Body of pancreas (tissue), 4 donors: Measurements from ENCODE around the gene PCSK9.

ENCODE experiments used
- POLR2A ChIP-seq, 3 donors: fragments of 450-650 bp; IDR thresholded peaks; one replicate each; pipeline ENCODE4 v1.6.1; 2016; ENCODE audit warnings: antibody characterized with exemption in 3 of 3, mild to moderate bottlenecking in 2 of 3
- TF ChIP-seq, protein P1 (sequence below), 7 experiments: fragments of 450-650 bp in 4 of 7; fragments of 200-600 bp in 3 of 7; sonication (generic) in 3 of 7; IDR thresholded peaks; one replicate each; pipeline ENCODE4 v1.5.1; 2016 to 2019; ENCODE audit warnings: antibody characterized with exemption in 7 of 7

- TF ChIP-seq, protein P1, sequence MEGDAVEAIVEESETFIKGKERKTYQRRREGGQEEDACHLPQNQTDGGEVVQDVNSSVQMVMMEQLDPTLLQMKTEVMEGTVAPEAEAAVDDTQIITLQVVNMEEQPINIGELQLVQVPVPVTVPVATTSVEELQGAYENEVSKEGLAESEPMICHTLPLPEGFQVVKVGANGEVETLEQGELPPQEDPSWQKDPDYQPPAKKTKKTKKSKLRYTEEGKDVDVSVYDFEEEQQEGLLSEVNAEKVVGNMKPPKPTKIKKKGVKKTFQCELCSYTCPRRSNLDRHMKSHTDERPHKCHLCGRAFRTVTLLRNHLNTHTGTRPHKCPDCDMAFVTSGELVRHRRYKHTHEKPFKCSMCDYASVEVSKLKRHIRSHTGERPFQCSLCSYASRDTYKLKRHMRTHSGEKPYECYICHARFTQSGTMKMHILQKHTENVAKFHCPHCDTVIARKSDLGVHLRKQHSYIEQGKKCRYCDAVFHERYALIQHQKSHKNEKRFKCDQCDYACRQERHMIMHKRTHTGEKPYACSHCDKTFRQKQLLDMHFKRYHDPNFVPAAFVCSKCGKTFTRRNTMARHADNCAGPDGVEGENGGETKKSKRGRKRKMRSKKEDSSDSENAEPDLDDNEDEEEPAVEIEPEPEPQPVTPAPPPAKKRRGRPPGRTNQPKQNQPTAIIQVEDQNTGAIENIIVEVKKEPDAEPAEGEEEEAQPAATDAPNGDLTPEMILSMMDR (IDR thresholded peaks at IDR 0.05), result no peak
- no peak for TF ChIP-seq POLR2A (IDR thresholded peaks at IDR 0.05)
Measured at GRCh38 chr1:55018395-55018794, 21.0 kb upstream of the PCSK9 start.
